ENCODE data around the gene ANKS1B. TPM values are rescaled to one million over a fixed set of nuclear protein-coding genes. Genes with fewer than 3 reads are reported as not detected.

ANKS1B gene
- total RNA-seq, 1 experiment from 2014 or later, result 5.8 TPM

- TF ChIP-seq, protein P1, sequence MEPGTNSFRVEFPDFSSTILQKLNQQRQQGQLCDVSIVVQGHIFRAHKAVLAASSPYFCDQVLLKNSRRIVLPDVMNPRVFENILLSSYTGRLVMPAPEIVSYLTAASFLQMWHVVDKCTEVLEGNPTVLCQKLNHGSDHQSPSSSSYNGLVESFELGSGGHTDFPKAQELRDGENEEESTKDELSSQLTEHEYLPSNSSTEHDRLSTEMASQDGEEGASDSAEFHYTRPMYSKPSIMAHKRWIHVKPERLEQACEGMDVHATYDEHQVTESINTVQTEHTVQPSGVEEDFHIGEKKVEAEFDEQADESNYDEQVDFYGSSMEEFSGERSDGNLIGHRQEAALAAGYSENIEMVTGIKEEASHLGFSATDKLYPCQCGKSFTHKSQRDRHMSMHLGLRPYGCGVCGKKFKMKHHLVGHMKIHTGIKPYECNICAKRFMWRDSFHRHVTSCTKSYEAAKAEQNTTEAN (CRISPR knock-in tag; IDR thresholded peaks at IDR 0.05), result no peak
- TF ChIP-seq HMGA2 (CRISPR knock-in tag; IDR thresholded peaks at IDR 0.05) (no peak), ZNF423 (CRISPR knock-in tag; IDR thresholded peaks at IDR 0.05) (no peak), GABPB1 (CRISPR knock-in tag; IDR thresholded peaks at IDR 0.05) (no peak), ERG (CRISPR knock-in tag; IDR thresholded peaks at IDR 0.05) (no peak)
Measured at GRCh38 chr12:99979471-99979870, 5.3 kb downstream of the ANKS1B start (continued).

- CTCF ChIA-PET, result no interaction called here
- Mint-ChIP-seq H3K4me3 (no peak overlapping the region), H3K9me3 (no peaks in the 10 kb centered on the region), H3K27ac (no peak overlapping the region), H3K36me3 (no peaks in the 10 kb centered on the region), H3K27me3 (ENCODE audit: low read depth) (peaks cover 5% of the 10 kb centered on the region), H3K4me1 (peaks cover 9% of the 10 kb centered on the region)
- ATAC-seq (no peak), DNase-seq (ENCODE audit: low spot score) (no peak)
- POLR2A ChIA-PET, result no interaction called here
- no peak for TF ChIP-seq ZNF138 (CRISPR knock-in tag; conservative IDR thresholded peaks at IDR 0.05)
- no peak for TF ChIP-seq SMAD3 (CRISPR knock-in tag; IDR thresholded peaks at IDR 0.05; ENCODE audit: borderline replicate concordance)
- TF ChIP-seq ZNF219 (CRISPR knock-in tag; IDR thresholded peaks at IDR 0.05; ENCODE audit: borderline replicate concordance), result no peak
- TF ChIP-seq, protein P1 (CRISPR knock-in tag; IDR thresholded peaks at IDR 0.05), result no peak
- TF ChIP-seq IRF2 (CRISPR knock-in tag; IDR thresholded peaks at IDR 0.05; ENCODE audit: borderline replicate concordance, low read depth), result no peak
- TF ChIP-seq ARID4B (CRISPR knock-in tag; IDR thresholded peaks at IDR 0.05; ENCODE audit: borderline replicate concordance), result no peak
- TF ChIP-seq TP53 (CRISPR knock-in tag; IDR thresholded peaks at IDR 0.05), result no peak
- TF ChIP-seq, protein P2, sequence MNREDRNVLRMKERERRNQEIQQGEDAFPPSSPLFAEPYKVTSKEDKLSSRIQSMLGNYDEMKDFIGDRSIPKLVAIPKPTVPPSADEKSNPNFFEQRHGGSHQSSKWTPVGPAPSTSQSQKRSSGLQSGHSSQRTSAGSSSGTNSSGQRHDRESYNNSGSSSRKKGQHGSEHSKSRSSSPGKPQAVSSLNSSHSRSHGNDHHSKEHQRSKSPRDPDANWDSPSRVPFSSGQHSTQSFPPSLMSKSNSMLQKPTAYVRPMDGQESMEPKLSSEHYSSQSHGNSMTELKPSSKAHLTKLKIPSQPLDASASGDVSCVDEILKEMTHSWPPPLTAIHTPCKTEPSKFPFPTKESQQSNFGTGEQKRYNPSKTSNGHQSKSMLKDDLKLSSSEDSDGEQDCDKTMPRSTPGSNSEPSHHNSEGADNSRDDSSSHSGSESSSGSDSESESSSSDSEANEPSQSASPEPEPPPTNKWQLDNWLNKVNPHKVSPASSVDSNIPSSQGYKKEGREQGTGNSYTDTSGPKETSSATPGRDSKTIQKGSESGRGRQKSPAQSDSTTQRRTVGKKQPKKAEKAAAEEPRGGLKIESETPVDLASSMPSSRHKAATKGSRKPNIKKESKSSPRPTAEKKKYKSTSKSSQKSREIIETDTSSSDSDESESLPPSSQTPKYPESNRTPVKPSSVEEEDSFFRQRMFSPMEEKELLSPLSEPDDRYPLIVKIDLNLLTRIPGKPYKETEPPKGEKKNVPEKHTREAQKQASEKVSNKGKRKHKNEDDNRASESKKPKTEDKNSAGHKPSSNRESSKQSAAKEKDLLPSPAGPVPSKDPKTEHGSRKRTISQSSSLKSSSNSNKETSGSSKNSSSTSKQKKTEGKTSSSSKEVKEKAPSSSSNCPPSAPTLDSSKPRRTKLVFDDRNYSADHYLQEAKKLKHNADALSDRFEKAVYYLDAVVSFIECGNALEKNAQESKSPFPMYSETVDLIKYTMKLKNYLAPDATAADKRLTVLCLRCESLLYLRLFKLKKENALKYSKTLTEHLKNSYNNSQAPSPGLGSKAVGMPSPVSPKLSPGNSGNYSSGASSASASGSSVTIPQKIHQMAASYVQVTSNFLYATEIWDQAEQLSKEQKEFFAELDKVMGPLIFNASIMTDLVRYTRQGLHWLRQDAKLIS (CRISPR knock-in tag; IDR thresholded peaks at IDR 0.05; ENCODE audit: borderline replicate concordance), result no peak
- TF ChIP-seq, protein P3, sequence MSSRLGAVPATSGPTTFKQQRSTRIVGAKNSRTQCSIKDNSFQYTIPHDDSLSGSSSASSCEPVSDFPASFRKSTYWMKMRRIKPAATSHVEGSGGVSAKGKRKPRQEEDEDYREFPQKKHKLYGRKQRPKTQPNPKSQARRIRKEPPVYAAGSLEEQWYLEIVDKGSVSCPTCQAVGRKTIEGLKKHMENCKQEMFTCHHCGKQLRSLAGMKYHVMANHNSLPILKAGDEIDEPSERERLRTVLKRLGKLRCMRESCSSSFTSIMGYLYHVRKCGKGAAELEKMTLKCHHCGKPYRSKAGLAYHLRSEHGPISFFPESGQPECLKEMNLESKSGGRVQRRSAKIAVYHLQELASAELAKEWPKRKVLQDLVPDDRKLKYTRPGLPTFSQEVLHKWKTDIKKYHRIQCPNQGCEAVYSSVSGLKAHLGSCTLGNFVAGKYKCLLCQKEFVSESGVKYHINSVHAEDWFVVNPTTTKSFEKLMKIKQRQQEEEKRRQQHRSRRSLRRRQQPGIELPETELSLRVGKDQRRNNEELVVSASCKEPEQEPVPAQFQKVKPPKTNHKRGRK (CRISPR knock-in tag; IDR thresholded peaks at IDR 0.05; ENCODE audit: borderline replicate concordance), result no peak
- TF ChIP-seq E2F4 (CRISPR knock-in tag; IDR thresholded peaks at IDR 0.05; ENCODE audit: borderline replicate concordance, low read depth), result no peak
- no peak for TF ChIP-seq ATF1 (CRISPR knock-in tag; IDR thresholded peaks at IDR 0.05)
- no peak for TF ChIP-seq NFYB (CRISPR knock-in tag; conservative IDR thresholded peaks at IDR 0.05; ENCODE audit: low read depth)
- TF ChIP-seq MXD4 (CRISPR knock-in tag; IDR thresholded peaks at IDR 0.05; ENCODE audit: borderline replicate concordance), result no peak
- no peak for TF ChIP-seq E2F1 (CRISPR knock-in tag; IDR thresholded peaks at IDR 0.05)
Measured at GRCh38 chr12:99978152-99978551, 6.6 kb downstream of the ANKS1B start.
